Measurements from ENCODE around the gene MGAT2. TPM values are rescaled to one million over a fixed set of nuclear protein-coding genes. Genes with fewer than 3 reads are reported as not detected.

MGAT2 gene
- total RNA-seq, 1 donor from 2014 or later, result 30.3 TPM

GRCh38 chr14:49670475-49670874, 49.9 kb downstream of the MGAT2 start:
- Mint-ChIP-seq H3K27me3 (ENCODE audit: insufficient read depth, low read depth) (no peaks in the 10 kb centered on the region), H3K27ac (no peak overlapping the region), H3K4me1 (no peaks in the 10 kb centered on the region), H3K36me3 (peaks cover 23% of the 10 kb centered on the region), H3K9me3 (no peaks in the 10 kb centered on the region), H3K4me3 (no peak overlapping the region)
- TF ChIP-seq CTCF (IDR thresholded peaks at IDR 0.05), result no peak
- no peak for TF ChIP-seq EZH2 (IDR thresholded peaks at IDR 0.05)
- no peak for TF ChIP-seq EZH2phosphoT487 (IDR thresholded peaks at IDR 0.05)
- H4K20me1 ChIP-seq (ENCODE audit: low read depth), result no peaks in the 10 kb centered on the region
- no peak for DNase-seq (ENCODE audit: low spot score)
- no peak overlapping the region for H3K9ac ChIP-seq
- no peak overlapping the region for H3K4me3 ChIP-seq
- H3F3A ChIP-seq (ENCODE audit: low read depth), result no peaks in the 10 kb centered on the region
- no peak overlapping the region for H3K4me2 ChIP-seq
- no peaks in the 10 kb centered on the region for H3K4me1 ChIP-seq
- H2AFZ ChIP-seq (replicated peaks), result no peak overlapping the region
- H3K9me3 ChIP-seq (ENCODE audit: low read depth), result no peaks in the 10 kb centered on the region
- no peak overlapping the region for H3K27ac ChIP-seq
- H3K36me3 ChIP-seq, result peaks cover 6% of the 10 kb centered on the region
- H3K79me2 ChIP-seq (ENCODE audit: low read depth), result no peaks in the 10 kb centered on the region
- no peaks in the 10 kb centered on the region for H3K27me3 ChIP-seq

Small RNA genes lying within 50 kb of the gene (small RNA-seq; reads per million reads assigned to genes)
- gene AL139099.3 (not detected), gene AL139099.4 (not detected), gene RF00019 (not detected)

Other genes with a start within 250 kb of the MGAT2 start
- gene RPS29, start 34.4 kb upstream of the MGAT2 start, total RNA-seq (ENCODE audit: low replicate concordance), result 5,636 and 6,941 TPM in 2 replicates
- 25.1 and 35.2 TPM in 2 replicates for gene LRR1, start 21.9 kb upstream of the MGAT2 start, total RNA-seq (ENCODE audit: low replicate concordance)
- 130 and 170 TPM in 2 replicates for gene RPL36AL, start 173 bp upstream of the MGAT2 start, total RNA-seq (ENCODE audit: low replicate concordance)
- gene DNAAF2, start 14.4 kb downstream of the MGAT2 start, total RNA-seq (ENCODE audit: low replicate concordance), result 29.0 and 35.1 TPM in 2 replicates
- 55.2 and 66.9 TPM in 2 replicates for gene POLE2, start 67.4 kb downstream of the MGAT2 start, total RNA-seq (ENCODE audit: low replicate concordance)
- gene KLHDC1, start 72.3 kb downstream of the MGAT2 start, total RNA-seq (ENCODE audit: low replicate concordance), result 0.99 and 1.4 TPM in 2 replicates
- 68.2 and 73.9 TPM in 2 replicates for gene KLHDC2, start 147.4 kb downstream of the MGAT2 start, total RNA-seq (ENCODE audit: low replicate concordance)
- gene NEMF, start 232.0 kb downstream of the MGAT2 start, total RNA-seq (ENCODE audit: low replicate concordance), result 60.5 and 83.0 TPM in 2 replicates